ENCODE measurements around the gene OTOP1.
"Not testable (repeated sequence)": the region's sequence is repeated elsewhere in the genome, so short reads cannot be mapped to it uniquely, and the experiment has no call there.

Gene OTOP1

DNA sequence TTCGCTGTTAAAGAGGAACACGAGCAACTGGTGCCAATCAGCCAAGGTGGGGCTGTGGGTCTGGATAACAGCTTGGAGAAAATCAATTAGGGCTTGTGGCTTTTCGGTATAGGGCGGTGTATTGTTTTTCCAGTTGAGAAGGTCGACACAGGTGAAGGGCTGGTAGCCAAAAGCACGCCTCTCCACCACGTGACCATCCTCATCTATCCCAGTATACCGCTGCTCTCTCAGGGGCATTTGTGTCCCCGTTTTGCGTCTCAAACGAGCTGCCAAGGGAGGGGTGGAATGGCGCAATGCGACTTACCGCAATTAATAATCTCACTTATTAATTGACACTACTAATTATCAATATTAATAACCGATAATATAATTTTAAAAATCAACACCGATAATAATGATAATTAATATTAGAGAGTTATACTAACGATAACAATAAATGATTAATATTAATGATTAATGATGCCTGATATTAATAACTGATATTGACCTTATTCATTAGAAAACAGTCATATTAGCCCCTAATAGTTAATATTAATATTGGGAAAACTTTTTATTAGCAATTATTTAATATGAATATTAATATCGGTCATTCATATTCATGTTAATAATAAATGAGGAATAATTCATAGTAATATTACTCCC lies 62.1 kb downstream of the OTOP1 start:
- DNase-seq (ENCODE audit: low read depth, low spot score): not testable (repeated sequence)

DNA sequence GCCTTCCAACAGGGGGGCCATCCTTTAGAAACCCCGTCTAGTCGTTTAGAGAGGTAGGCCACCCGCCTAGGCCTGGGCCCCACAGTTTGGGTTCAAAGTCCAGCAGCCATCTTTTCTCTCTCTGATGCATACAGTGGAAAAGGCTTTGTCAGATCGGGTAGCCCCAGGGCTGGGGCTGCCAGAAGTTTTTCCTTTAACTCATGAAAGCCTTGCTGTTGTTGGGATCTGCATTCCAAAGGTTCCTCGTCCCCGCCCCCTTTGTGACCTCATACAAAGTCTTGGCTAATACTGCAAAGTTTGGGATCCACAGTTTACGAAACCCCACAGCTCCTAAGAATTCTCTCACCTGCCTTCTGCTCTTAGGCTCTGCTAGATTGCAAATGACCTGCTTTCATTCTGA lies 64.5 kb downstream of the OTOP1 start:
- DNase-seq (ENCODE audit: low read depth, low spot score): not testable (repeated sequence)

DNA sequence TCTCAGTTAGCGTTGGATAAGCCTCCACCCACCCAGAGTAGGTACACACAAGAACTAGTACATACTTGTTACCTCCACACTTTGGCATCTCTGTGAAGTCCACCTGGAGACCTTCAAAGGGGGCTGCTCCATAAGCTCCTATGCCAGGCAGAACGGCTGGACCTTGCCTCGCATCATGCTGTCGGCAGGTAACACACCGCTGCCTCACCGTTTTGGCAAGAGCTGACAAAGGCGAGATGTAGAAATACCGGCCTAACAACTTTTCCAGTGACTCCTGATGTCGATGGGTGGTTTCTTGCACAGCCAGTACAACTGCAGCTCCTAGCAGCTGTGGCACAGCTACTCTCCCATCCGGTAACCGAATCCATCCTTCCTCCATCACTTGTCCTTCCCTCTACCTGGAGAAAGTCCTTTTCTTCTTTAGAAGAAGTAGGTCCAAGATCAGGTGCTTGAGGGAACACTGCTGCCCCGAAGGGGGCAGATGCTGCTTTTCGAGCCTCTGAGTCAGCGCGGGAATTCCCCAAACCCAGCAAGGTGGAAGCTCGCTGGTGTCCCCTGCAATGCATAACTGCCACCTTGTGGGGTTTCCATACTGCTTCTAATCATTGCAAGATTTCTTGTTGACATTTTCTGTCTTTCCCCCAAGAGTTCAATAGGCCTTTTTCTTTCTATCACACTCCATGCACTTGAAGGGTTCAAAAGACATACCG lies 65.6 kb downstream of the OTOP1 start:
- DNase-seq (ENCODE audit: low read depth, low spot score): not testable (repeated sequence)

GRCh38 chr4:4145622-4146021 lies 81.1 kb downstream of the OTOP1 start:
- DNase-seq (ENCODE audit: low read depth, low spot score): not testable (repeated sequence)

- not testable (repeated sequence) for DNase-seq (ENCODE audit: low read depth, low spot score)
Measured at GRCh38 chr4:4143376-4143775, 83.4 kb downstream of the OTOP1 start.

- not testable (repeated sequence) for DNase-seq (ENCODE audit: low read depth, low spot score)
Measured at GRCh38 chr4:4142679-4143078, 84.0 kb downstream of the OTOP1 start.

GRCh38 chr4:4141186-4141585 lies 85.5 kb downstream of the OTOP1 start:
- DNase-seq (ENCODE audit: low read depth, low spot score): not testable (repeated sequence)

All from activated CD4-positive, CD25-positive, alpha-beta regulatory T cell treated with anti-CD3 and anti-CD28 coated beads, Interleukin-2, amount 50 U/mL, for 16 hours (primary cell).